GM12878 (cell line): ENCODE measurements around the gene KRAS. TPM values are rescaled to one million over a fixed set of nuclear protein-coding genes. Genes with fewer than 3 reads are reported as not detected.

Source experiments
- ATAC-seq: fragments of 200-7000 bp; cut with Tn5 transposase; 3 replicates; pipeline ENCODE4 v1.9.1; 2020; ENCODE audit warnings: mild to moderate bottlenecking, moderate library complexity
- BruUV-seq: library from RNA; stranded (reverse); fragments of 400-500 nt; replicated peaks from 2 replicates; lab custom pipeline; 2021; lab: Mats Ljungman, UMichigan
- CTCF ChIA-PET: fragments of 300-600 bp; sonication (Branson Sonifier 250); formaldehyde crosslinking; extraction: SDS; loops from one replicate; lab custom pipeline; 2021; ENCODE audit warnings: inconsistent platforms; lab: Yijun Ruan, JAX
- POLR2A ChIA-PET: fragments of 350-600 bp; formaldehyde crosslinking; extraction: SDS; loops from one replicate; lab custom pipeline; 2021; ENCODE audit warnings: inconsistent platforms; lab: Charles Lee
- RAD21 ChIA-PET: fragments of 300-600 bp; sonication (Branson Sonifier 250); formaldehyde crosslinking; loops from one replicate; lab custom pipeline; 2023; ENCODE audit warnings: antibody characterized with exemption; ENCODE audit not compliant: unreplicated experiment; lab: Charles Lee
- SMC1A ChIA-PET: fragments of 300-600 bp; sonication (Branson Sonifier 250); formaldehyde crosslinking; loops from one replicate; lab custom pipeline; 2023; ENCODE audit not compliant: unreplicated experiment, uncharacterized antibody; lab: Charles Lee
- DNase-seq: peaks from one replicate; pipeline ENCODE4 v3.0.0-alpha.2; 2011; ENCODE audit warnings: low read depth, low spot score
- FAIRE-seq: peaks from 3 replicates; lab custom pipeline; 2011; peaks lifted over from hg19 to GRCh38; lab: Jason Lieb, UNC
- H2AFZ ChIP-seq: 2 replicates; pipeline ENCODE4 v1.6.0; 2011; ENCODE audit warnings: low read depth, low read length, control low read depth; ENCODE audit not compliant: control insufficient read depth
- H3K27ac ChIP-seq: 2 replicates; pipeline ENCODE4 v1.5.1; 2011; ENCODE audit warnings: control low read depth; ENCODE audit not compliant: control insufficient read depth, insufficient read depth
- H3K27me3 ChIP-seq, 2 experiments: replicated peaks in 1 of 2; 2 replicates each; pipeline versions ENCODE4 v1.6.0 to v1.6.1; 2011; ENCODE audit warnings: low read length in 1 of 2; ENCODE audit not compliant: control insufficient read depth in 2 of 2, insufficient read depth in 2 of 2
- H3K36me3 ChIP-seq, 2 experiments: 2 replicates each; pipeline ENCODE4 v1.5.1; 2011; ENCODE audit warnings: low read length in 1 of 2; ENCODE audit not compliant: control insufficient read depth in 2 of 2, insufficient read depth in 2 of 2
- H3K4me1 ChIP-seq: 2 replicates; pipeline ENCODE4 v1.6.1; 2011; ENCODE audit warnings: mild to moderate bottlenecking, low read length, moderate library complexity, mixed read lengths; ENCODE audit not compliant: control insufficient read depth, insufficient read depth
- H3K4me2 ChIP-seq: 2 replicates; pipeline ENCODE4 v1.6.0; 2011; ENCODE audit warnings: control low read depth; ENCODE audit not compliant: control insufficient read depth, insufficient read depth
- H3K4me3 ChIP-seq: fragments of 200-600 bp; sonication (generic); 2 replicates; pipeline ENCODE4 v1.5.1; 2016
- H3K79me2 ChIP-seq: 2 replicates; pipeline ENCODE4 v1.6.0; 2011; ENCODE audit warnings: low read length; ENCODE audit not compliant: control insufficient read depth, insufficient read depth
- H3K9ac ChIP-seq: 2 replicates; pipeline ENCODE4 v1.8.0; 2011; ENCODE audit warnings: low read length, control low read depth, mixed read lengths; ENCODE audit not compliant: control insufficient read depth, insufficient read depth
- H3K9me3 ChIP-seq: replicated peaks from 3 replicates; pipeline ENCODE4 v1.5.1; 2011; ENCODE audit warnings: mild to moderate bottlenecking, low read length; ENCODE audit not compliant: control insufficient read depth, insufficient read depth
- H4K20me1 ChIP-seq: 2 replicates; pipeline ENCODE4 v1.6.0; 2011; ENCODE audit not compliant: control insufficient read depth, insufficient read depth
- ATF3 ChIP-seq: IDR thresholded peaks from 2 replicates; pipeline ENCODE4 v1.6.1; 2011; ENCODE audit warnings: low read depth, mild to moderate bottlenecking, low read length, moderate library complexity, borderline replicate concordance; ENCODE audit errors: extremely low read depth
- MYB ChIP-seq: fragments of 150-350 bp; IDR thresholded peaks from 2 replicates; pipeline ENCODE4 v1.6.1; 2014; ENCODE audit warnings: mild to moderate bottlenecking, low read depth, low read length, borderline replicate concordance
- SMAD1 ChIP-seq: fragments of 450-650 bp; IDR thresholded peaks from 2 replicates; pipeline ENCODE4 v1.6.1; 2018; ENCODE audit warnings: mild to moderate bottlenecking, low read depth; ENCODE audit not compliant: partially characterized antibody
- SP1 ChIP-seq: IDR thresholded peaks from one replicate; pipeline ENCODE4 v1.6.1; 2011; ENCODE audit warnings: low read depth, low read length
- SREBF2 ChIP-seq: IDR thresholded peaks from 2 replicates; pipeline ENCODE4 v1.6.1; 2012; ENCODE audit warnings: mild to moderate bottlenecking, low read length
- YY1 ChIP-seq: IDR thresholded peaks from 2 replicates; pipeline ENCODE4 v1.6.1; 2011; ENCODE audit warnings: low read depth, mild to moderate bottlenecking, low read length
- ZBTB11 ChIP-seq: fragments of 450-650 bp; formaldehyde crosslinking; IDR thresholded peaks from 2 replicates; pipeline ENCODE4 v1.5.0; 2022; ENCODE audit warnings: mild to moderate bottlenecking, missing genetic modification characterization
- WGBS: methylation state at CpG from one replicate; pipeline ENCODE4 v1.1.6; 2016; ENCODE audit warnings: low lambda C conversion rate; ENCODE audit not compliant: insufficient replicate concordance, insufficient coverage; ENCODE audit errors: missing lambda C conversion rate; 5-methylcytosine and 5-hydroxymethylcytosine counted together
- in situ Hi-C: fragments of 300-500 bp; cut with MboI; formaldehyde crosslinking; loops from 9 replicates; pipeline ENCODE4 v1.14.3; 2018; ENCODE audit warnings: mixed read lengths
- intact Hi-C: fragments of 100-400 bp; cut with micrococcal nuclease; formaldehyde crosslinking; loops from one replicate; pipeline ENCODE4 v1.14.2; 2022; ENCODE audit not compliant: unreplicated experiment
- polyA plus RNA-seq, 11 experiments: library from polyadenylated mRNA; depleted of rRNA in 4 of 11; unstranded in 6 of 11; stranded (reverse) in 5 of 11; fragments of >200 nt; fragmentation: Nextera tagmentation in 4 of 11; fragmentation: Illumina TruSeq in 1 of 11; extraction: Ambion mirVana in 4 of 11; extraction: Trizol in 1 of 11; gene quantifications; 1 replicate in 1 of 11; 2 replicates in 10 of 11; pipeline versions ENCODE4 v1.2.1 to v1.2.3, GENCODE V29; 2011 to 2016; ENCODE audit warnings: inconsistent platforms in 2 of 11, missing spikeins in 2 of 11, low read depth in 1 of 11
- total RNA-seq, 4 experiments: library from RNA; depleted of rRNA in 3 of 4; stranded (reverse); fragments of >200 nt in 3 of 4; fragmentation: Illumina TruSeq in 1 of 4; extraction: Trizol in 1 of 4; gene quantifications; 2 replicates each; pipeline versions ENCODE4 v1.2.1 to v1.2.3, GENCODE V29; 2013 to 2021

The KRAS gene
- total and polyA plus RNA-seq, 10 of the 15 experiments (the other 5 are each of a cell fraction or from before 2014, with no cell fraction given): 3.1 to 23.8 (median 8.0) TPM

GRCh38 chr12:25286837-25287236, 36.1 kb upstream of the KRAS start (continued):
- no peak for TF ChIP-seq ZBTB11 (CRISPR knock-in tag)
- no peak for TF ChIP-seq SREBF2
- no peak for TF ChIP-seq SP1
- TF ChIP-seq SMAD1: no peak
- no peak for TF ChIP-seq YY1

GRCh38 chr12:25284024-25284423, 33.3 kb upstream of the KRAS start:
- FAIRE-seq (no peak), DNase-seq (no peak), ATAC-seq (no peak)
- Histone ChIP-seq H3K4me3 (no peak overlapping the region), H3K27me3 (no peaks in the 10 kb centered on the region), H3K4me1 (no peaks in the 10 kb centered on the region), H2AFZ (no peak overlapping the region), H3K36me3 (no peaks in the 10 kb centered on the region), H3K9me3 (no peaks in the 10 kb centered on the region; the same call in 1 of the 3 replicates), H3K4me2 (no peak overlapping the region), H3K9ac (no peak overlapping the region), H3K79me2 (no peaks in the 10 kb centered on the region), H4K20me1 (no peaks in the 10 kb centered on the region), H3K27ac (no peak overlapping the region)
- ChIA-PET SMC1A (interaction anchor here (1.8 kb wide), 1 partner anchor 9 kb away, joined by 4 read pairs; no protein-coding TSS in a partner anchor), RAD21 (no interaction called here), CTCF (interaction anchor here (0.5 kb wide), 1 partner anchor 291 kb away, joined by 3 read pairs; no protein-coding TSS in a partner anchor), POLR2A (no interaction called here)
- in situ Hi-C loops: no loop called here
- WGBS: 87% methylated on average over 4 of the region's 4 CpGs
- no TSS peak for BruUV-seq
- no peak for TF ChIP-seq MYB
- no peak for TF ChIP-seq ATF3
- intact Hi-C loops: no loop called here
